ENCODE measurements around the gene PTPRD.

Gene PTPRD

DNA sequence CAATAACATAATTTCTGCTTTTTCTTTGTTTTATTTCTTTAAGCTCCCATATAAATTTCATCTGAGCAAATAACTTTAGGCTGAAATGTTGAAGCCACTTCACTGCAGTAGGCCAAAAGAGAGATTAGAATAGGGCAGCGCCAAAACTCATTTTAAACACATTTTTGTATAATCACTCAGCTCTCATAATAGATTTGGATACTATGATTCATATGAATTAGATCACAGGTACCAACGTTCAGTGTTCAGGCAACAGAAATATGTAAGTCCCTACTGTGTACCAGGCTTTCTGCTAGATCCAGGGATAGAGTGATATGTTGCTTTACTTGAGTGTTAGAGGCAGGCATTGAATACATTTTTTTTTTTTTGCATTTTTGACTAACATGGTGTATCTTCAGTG is 370.5 kb downstream of the PTPRD start:
- TF ChIP-seq FOXP2 (optimal IDR thresholded peaks at IDR 0.05; ENCODE audit: borderline replicate concordance, extremely low read depth, extremely low read length, insufficient read depth) (no peak), POLR2AphosphoS5 (IDR thresholded peaks at IDR 0.05; ENCODE audit: low read depth, low read length) (no peak), TAF1 (IDR thresholded peaks at IDR 0.05; ENCODE audit: borderline replicate concordance, insufficient read depth, low read length) (no peak), SIN3A (IDR thresholded peaks at IDR 0.05; ENCODE audit: borderline replicate concordance, insufficient read depth, low read length) (no peak)
- TF ChIP-seq, protein P1, sequence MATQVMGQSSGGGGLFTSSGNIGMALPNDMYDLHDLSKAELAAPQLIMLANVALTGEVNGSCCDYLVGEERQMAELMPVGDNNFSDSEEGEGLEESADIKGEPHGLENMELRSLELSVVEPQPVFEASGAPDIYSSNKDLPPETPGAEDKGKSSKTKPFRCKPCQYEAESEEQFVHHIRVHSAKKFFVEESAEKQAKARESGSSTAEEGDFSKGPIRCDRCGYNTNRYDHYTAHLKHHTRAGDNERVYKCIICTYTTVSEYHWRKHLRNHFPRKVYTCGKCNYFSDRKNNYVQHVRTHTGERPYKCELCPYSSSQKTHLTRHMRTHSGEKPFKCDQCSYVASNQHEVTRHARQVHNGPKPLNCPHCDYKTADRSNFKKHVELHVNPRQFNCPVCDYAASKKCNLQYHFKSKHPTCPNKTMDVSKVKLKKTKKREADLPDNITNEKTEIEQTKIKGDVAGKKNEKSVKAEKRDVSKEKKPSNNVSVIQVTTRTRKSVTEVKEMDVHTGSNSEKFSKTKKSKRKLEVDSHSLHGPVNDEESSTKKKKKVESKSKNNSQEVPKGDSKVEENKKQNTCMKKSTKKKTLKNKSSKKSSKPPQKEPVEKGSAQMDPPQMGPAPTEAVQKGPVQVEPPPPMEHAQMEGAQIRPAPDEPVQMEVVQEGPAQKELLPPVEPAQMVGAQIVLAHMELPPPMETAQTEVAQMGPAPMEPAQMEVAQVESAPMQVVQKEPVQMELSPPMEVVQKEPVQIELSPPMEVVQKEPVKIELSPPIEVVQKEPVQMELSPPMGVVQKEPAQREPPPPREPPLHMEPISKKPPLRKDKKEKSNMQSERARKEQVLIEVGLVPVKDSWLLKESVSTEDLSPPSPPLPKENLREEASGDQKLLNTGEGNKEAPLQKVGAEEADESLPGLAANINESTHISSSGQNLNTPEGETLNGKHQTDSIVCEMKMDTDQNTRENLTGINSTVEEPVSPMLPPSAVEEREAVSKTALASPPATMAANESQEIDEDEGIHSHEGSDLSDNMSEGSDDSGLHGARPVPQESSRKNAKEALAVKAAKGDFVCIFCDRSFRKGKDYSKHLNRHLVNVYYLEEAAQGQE (IDR thresholded peaks at IDR 0.05; ENCODE audit: insufficient read depth in 1 of 2, low read depth in 2 of 2, low read length in 2 of 2): no peak

DNA sequence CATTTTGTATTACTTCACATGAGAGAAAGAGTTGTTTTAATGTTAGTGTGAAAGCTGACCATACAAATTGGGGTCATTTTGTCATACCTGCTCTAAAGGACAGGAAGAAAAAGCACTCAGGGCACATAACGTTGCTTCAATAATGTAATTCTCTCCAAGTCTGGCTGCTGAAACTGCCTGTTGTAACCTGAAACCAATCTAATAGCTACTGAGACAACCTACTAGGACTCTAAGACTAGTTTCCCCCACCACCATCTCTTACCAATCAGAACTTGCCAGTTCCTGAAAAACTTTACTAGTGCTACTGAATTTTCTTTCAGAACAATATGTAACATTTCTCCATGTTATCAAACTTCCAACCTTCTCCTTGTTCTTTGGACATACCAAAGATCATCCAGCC is 374.7 kb downstream of the PTPRD start:
- TF ChIP-seq SIN3A (IDR thresholded peaks at IDR 0.05; ENCODE audit: borderline replicate concordance, insufficient read depth, low read length): no peak
- no peak for TF ChIP-seq TAF1 (IDR thresholded peaks at IDR 0.05; ENCODE audit: borderline replicate concordance, insufficient read depth, low read length)
- no peak for TF ChIP-seq POLR2AphosphoS5 (IDR thresholded peaks at IDR 0.05; ENCODE audit: low read depth, low read length)
- TF ChIP-seq FOXP2 (optimal IDR thresholded peaks at IDR 0.05; ENCODE audit: borderline replicate concordance, extremely low read depth, extremely low read length, insufficient read depth): no peak
- TF ChIP-seq, protein P1 (IDR thresholded peaks at IDR 0.05; ENCODE audit: insufficient read depth in 1 of 2, low read depth in 2 of 2, low read length in 2 of 2): no peak

GRCh38 chr9:10237584-10237983 is 375.2 kb downstream of the PTPRD start:
- TF ChIP-seq, protein P1 (IDR thresholded peaks at IDR 0.05; ENCODE audit: insufficient read depth in 1 of 2, low read depth in 2 of 2, low read length in 2 of 2): no peak
- TF ChIP-seq POLR2AphosphoS5 (IDR thresholded peaks at IDR 0.05; ENCODE audit: low read depth, low read length) (no peak), TAF1 (IDR thresholded peaks at IDR 0.05; ENCODE audit: borderline replicate concordance, insufficient read depth, low read length) (no peak), SIN3A (IDR thresholded peaks at IDR 0.05; ENCODE audit: borderline replicate concordance, insufficient read depth, low read length) (no peak), FOXP2 (optimal IDR thresholded peaks at IDR 0.05; ENCODE audit: borderline replicate concordance, extremely low read depth, extremely low read length, insufficient read depth) (no peak)

- TF ChIP-seq TAF1 (IDR thresholded peaks at IDR 0.05; ENCODE audit: borderline replicate concordance, insufficient read depth, low read length): no peak
- TF ChIP-seq, protein P1 (IDR thresholded peaks at IDR 0.05; ENCODE audit: insufficient read depth in 1 of 2, low read depth in 2 of 2, low read length in 2 of 2): no peak
- TF ChIP-seq SIN3A (IDR thresholded peaks at IDR 0.05; ENCODE audit: borderline replicate concordance, insufficient read depth, low read length): no peak
These were observed 376.6 kb downstream of the PTPRD start for GRCh38 chr9:10236161-10236560.

- TF ChIP-seq POLR2AphosphoS5 (IDR thresholded peaks at IDR 0.05; ENCODE audit: low read depth, low read length): no peak
- no peak for TF ChIP-seq FOXP2 (optimal IDR thresholded peaks at IDR 0.05; ENCODE audit: borderline replicate concordance, extremely low read depth, extremely low read length, insufficient read depth)
- TF ChIP-seq TAF1 (IDR thresholded peaks at IDR 0.05; ENCODE audit: borderline replicate concordance, insufficient read depth, low read length): no peak
- TF ChIP-seq SIN3A (IDR thresholded peaks at IDR 0.05; ENCODE audit: borderline replicate concordance, insufficient read depth, low read length): no peak
- TF ChIP-seq, protein P1 (IDR thresholded peaks at IDR 0.05; ENCODE audit: insufficient read depth in 1 of 2, low read depth in 2 of 2, low read length in 2 of 2): no peak
These were observed 377.4 kb downstream of the PTPRD start for GRCh38 chr9:10235376-10235775.

Measured in PFSK-1 (cell line).